HL-60 (cell line): ENCODE results near the gene DENND4B.
"Not testable (repeated sequence)": the region's sequence is repeated elsewhere in the genome, so short reads cannot be mapped to it uniquely, and the experiment has no call there.

Source experiments
- DNase-seq, 2 experiments: peaks; one replicate each; pipeline ENCODE4 v3.0.0-alpha.2; 2010 to 2020; ENCODE audit warnings: low read depth in 1 of 2, low spot score in 1 of 2
- H3K27ac ChIP-seq: fragments of 250-450 bp; sonication (Bioruptor Pico); replicated peaks from 2 replicates; pipeline ENCODE4 v1.5.1; 2020; ENCODE audit warnings: mild to moderate bottlenecking, moderate library complexity
- H3K27me3 ChIP-seq: fragments of 250-450 bp; sonication (Bioruptor Pico); 2 replicates; pipeline ENCODE4 v1.5.1; 2021; ENCODE audit warnings: mild to moderate bottlenecking, moderate library complexity; ENCODE audit not compliant: insufficient read depth, poor library complexity, severe bottlenecking
- H3K4me3 ChIP-seq: replicated peaks from 2 replicates; pipeline ENCODE4 v1.5.1; 2011; ENCODE audit warnings: mild to moderate bottlenecking, control low read depth, low read length; ENCODE audit not compliant: insufficient read depth
- GABPA ChIP-seq: IDR thresholded peaks from 2 replicates; pipeline ENCODE4 v1.6.1; 2012; ENCODE audit warnings: low read depth
- POLR2AphosphoS5 ChIP-seq: IDR thresholded peaks from 2 replicates; pipeline ENCODE4 v1.6.1; 2012; ENCODE audit warnings: low read depth
- SPI1 ChIP-seq: IDR thresholded peaks from 2 replicates; pipeline ENCODE4 v1.6.1; 2012; ENCODE audit warnings: low read depth, mild to moderate bottlenecking, borderline replicate concordance
- TF ChIP-seq, protein P1 (sequence below): IDR thresholded peaks from 2 replicates; pipeline ENCODE4 v1.6.1; 2012; ENCODE audit warnings: low read depth; ENCODE audit not compliant: insufficient replicate concordance
- TF ChIP-seq, protein P2 (sequence below): IDR thresholded peaks from one replicate; pipeline ENCODE4 v1.5.1; 2011; ENCODE audit warnings: low read length, control low read depth, inconsistent platforms; ENCODE audit not compliant: insufficient read depth

DENND4B gene

DNA sequence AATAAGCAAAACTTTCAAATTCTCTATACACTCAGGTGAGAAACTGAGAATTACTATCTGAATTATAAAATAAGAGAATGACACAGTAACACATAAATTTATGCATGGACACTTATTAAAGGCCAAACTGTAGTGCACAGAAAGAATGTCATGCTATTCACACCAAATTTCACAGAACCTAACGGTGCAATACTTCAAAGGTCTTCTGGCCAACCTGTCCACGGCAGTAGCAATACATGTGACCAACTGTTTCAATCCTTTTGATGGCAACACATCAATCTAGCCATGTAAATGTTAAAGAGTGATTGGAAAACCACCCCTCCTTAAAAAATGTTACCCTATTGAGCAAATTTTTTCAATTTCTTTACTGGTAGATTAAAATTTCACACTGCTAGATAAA, 34.2 kb downstream of the DENND4B start:
- no peak overlapping the region for H3K4me3 ChIP-seq
- DNase-seq = no peak
- TF ChIP-seq, protein P1, sequence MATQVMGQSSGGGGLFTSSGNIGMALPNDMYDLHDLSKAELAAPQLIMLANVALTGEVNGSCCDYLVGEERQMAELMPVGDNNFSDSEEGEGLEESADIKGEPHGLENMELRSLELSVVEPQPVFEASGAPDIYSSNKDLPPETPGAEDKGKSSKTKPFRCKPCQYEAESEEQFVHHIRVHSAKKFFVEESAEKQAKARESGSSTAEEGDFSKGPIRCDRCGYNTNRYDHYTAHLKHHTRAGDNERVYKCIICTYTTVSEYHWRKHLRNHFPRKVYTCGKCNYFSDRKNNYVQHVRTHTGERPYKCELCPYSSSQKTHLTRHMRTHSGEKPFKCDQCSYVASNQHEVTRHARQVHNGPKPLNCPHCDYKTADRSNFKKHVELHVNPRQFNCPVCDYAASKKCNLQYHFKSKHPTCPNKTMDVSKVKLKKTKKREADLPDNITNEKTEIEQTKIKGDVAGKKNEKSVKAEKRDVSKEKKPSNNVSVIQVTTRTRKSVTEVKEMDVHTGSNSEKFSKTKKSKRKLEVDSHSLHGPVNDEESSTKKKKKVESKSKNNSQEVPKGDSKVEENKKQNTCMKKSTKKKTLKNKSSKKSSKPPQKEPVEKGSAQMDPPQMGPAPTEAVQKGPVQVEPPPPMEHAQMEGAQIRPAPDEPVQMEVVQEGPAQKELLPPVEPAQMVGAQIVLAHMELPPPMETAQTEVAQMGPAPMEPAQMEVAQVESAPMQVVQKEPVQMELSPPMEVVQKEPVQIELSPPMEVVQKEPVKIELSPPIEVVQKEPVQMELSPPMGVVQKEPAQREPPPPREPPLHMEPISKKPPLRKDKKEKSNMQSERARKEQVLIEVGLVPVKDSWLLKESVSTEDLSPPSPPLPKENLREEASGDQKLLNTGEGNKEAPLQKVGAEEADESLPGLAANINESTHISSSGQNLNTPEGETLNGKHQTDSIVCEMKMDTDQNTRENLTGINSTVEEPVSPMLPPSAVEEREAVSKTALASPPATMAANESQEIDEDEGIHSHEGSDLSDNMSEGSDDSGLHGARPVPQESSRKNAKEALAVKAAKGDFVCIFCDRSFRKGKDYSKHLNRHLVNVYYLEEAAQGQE = no peak
- TF ChIP-seq GABPA = no peak
- TF ChIP-seq, protein P2, sequence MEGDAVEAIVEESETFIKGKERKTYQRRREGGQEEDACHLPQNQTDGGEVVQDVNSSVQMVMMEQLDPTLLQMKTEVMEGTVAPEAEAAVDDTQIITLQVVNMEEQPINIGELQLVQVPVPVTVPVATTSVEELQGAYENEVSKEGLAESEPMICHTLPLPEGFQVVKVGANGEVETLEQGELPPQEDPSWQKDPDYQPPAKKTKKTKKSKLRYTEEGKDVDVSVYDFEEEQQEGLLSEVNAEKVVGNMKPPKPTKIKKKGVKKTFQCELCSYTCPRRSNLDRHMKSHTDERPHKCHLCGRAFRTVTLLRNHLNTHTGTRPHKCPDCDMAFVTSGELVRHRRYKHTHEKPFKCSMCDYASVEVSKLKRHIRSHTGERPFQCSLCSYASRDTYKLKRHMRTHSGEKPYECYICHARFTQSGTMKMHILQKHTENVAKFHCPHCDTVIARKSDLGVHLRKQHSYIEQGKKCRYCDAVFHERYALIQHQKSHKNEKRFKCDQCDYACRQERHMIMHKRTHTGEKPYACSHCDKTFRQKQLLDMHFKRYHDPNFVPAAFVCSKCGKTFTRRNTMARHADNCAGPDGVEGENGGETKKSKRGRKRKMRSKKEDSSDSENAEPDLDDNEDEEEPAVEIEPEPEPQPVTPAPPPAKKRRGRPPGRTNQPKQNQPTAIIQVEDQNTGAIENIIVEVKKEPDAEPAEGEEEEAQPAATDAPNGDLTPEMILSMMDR = no peak
- TF ChIP-seq POLR2AphosphoS5 = no peak
- no peak for TF ChIP-seq SPI1
- H3K27ac ChIP-seq = no peak overlapping the region
- no peaks in the 10 kb centered on the region for H3K27me3 ChIP-seq

GRCh38 chr1:153910560-153910959, 36.0 kb downstream of the DENND4B start:
- not testable (repeated sequence) for H3K4me3 ChIP-seq, H3K27me3 ChIP-seq, DNase-seq, H3K27ac ChIP-seq

DNA sequence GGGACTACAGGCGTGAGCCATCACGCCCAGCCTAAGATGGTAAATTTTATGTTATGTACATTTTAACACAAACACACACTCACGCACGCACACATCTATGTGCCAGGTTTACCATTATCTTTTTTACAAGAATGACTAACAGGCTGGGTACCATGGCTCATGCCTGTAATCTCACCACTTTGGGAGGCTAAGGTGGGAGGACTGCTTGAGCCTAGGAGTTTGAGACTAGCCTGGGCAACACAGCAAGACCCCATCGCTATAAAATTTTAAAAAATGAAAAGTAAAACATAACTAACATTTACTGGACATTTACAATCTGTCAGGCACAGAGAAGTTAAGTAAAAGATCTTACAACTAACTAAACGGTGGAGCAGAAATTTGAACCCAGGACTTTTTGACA, 38.4 kb downstream of the DENND4B start:
- Histone ChIP-seq H3K27ac (no peak overlapping the region), H3K4me3 (no peak overlapping the region), H3K27me3 (no peaks in the 10 kb centered on the region)
- no peak for DNase-seq
- TF ChIP-seq POLR2AphosphoS5 (no peak), SPI1 (no peak), GABPA (no peak)
- TF ChIP-seq, protein P1 = no peak
- TF ChIP-seq, protein P2 = no peak

- no peak for DNase-seq
- TF ChIP-seq POLR2AphosphoS5 = no peak
- no peak for TF ChIP-seq SPI1
- TF ChIP-seq, protein P2 = no peak
- TF ChIP-seq, protein P1 = no peak
- TF ChIP-seq GABPA = no peak
- H3K27me3 ChIP-seq = no peaks in the 10 kb centered on the region
- no peak overlapping the region for H3K27ac ChIP-seq
- no peak overlapping the region for H3K4me3 ChIP-seq
Observed at GRCh38 chr1:153907134-153907533, 39.4 kb downstream of the DENND4B start.
